Heart right ventricle (tissue), 16 donors: ENCODE data around the gene ERBB4. TPM values are rescaled to one million over a fixed set of nuclear protein-coding genes. Genes with fewer than 3 reads are reported as not detected.
"Not testable (repeated sequence)": the region's sequence is repeated elsewhere in the genome, so short reads cannot be mapped to it uniquely, and the experiment has no call there.

Experiments
- ATAC-seq, 8 donors: fragments of 200-7000 bp; cut with Tn5 transposase; one replicate each; pipeline ENCODE4 v1.9.1; 2020; ENCODE audit warnings: mild to moderate bottlenecking in 8 of 8, moderate library complexity in 8 of 8, moderate number of reproducible peaks in 1 of 8
- DNase-seq, 2 donors: peaks; one replicate each; pipeline ENCODE4 v3.0.0-alpha.2; 2020
- H3K27ac ChIP-seq, 10 donors: fragments of 200-600 bp; sonication (generic) in 2 of 10; one replicate each; pipeline versions ENCODE4 v1.5.0 to v1.8.0; 2020 to 2022; ENCODE audit warnings: mild to moderate bottlenecking in 3 of 10
- H3K27me3 ChIP-seq, 7 donors: fragments of 200-600 bp; one replicate each; pipeline ENCODE4 v1.8.0; 2021 to 2022; ENCODE audit warnings: mild to moderate bottlenecking in 2 of 7
- H3K36me3 ChIP-seq, 9 donors: fragments of 200-600 bp; sonication (generic) in 1 of 9; one replicate each; pipeline versions ENCODE4 v1.5.0 to v1.8.0; 2020 to 2022; ENCODE audit warnings: mild to moderate bottlenecking in 2 of 9
- H3K4me1 ChIP-seq, 9 donors: fragments of 200-600 bp; sonication (generic) in 1 of 9; one replicate each; pipeline versions ENCODE4 v1.5.0 to v1.8.0; 2020 to 2022; ENCODE audit warnings: mild to moderate bottlenecking in 4 of 9
- H3K4me3 ChIP-seq, 10 donors: fragments of 200-600 bp; sonication (generic) in 2 of 10; one replicate each; pipeline versions ENCODE4 v1.5.0 to v1.8.0; 2020 to 2022; ENCODE audit warnings: mild to moderate bottlenecking in 7 of 10, moderate library complexity in 2 of 10
- H3K9me3 ChIP-seq, 11 donors: fragments of 200-600 bp in 10 of 11; sonication (generic) in 2 of 11; one replicate each; pipeline versions ENCODE4 v1.5.0 to v1.8.0; 2013 to 2022; ENCODE audit warnings: mild to moderate bottlenecking in 2 of 11, control low read depth in 1 of 11, moderate library complexity in 1 of 11
- CTCF ChIP-seq, 9 donors: fragments of 200-600 bp; sonication (generic) in 2 of 9; IDR thresholded peaks; one replicate each; pipeline versions ENCODE4 v1.5.0 to v1.8.0; 2021 to 2022; ENCODE audit warnings: antibody characterized with exemption in 9 of 9, mild to moderate bottlenecking in 5 of 9, moderate library complexity in 1 of 9
- WGBS, 2 donors: extraction: QIAGEN DNeasy Blood & Tissue Kit; methylation state at CpG; one replicate each; pipeline ENCODE4 v1.1.7; 2013; ENCODE audit warnings: inconsistent platforms in 1 of 2; 5-methylcytosine and 5-hydroxymethylcytosine counted together
- intact Hi-C, 10 donors: fragments of 100-400 bp; cut with DNase I; formaldehyde crosslinking; loops; one replicate each; pipeline versions ENCODE4 v1.11.1 to v1.14.2; 2022
- polyA plus RNA-seq, 2 donors: library from polyadenylated mRNA; stranded (reverse); fragments of 200-250 nt; gene quantifications; one replicate each; pipeline ENCODE4 v1.2.3, GENCODE V29; 2013
- total RNA-seq, 10 donors: library from RNA; stranded (reverse); fragmentation: NEBNext Ultra II Directional in 3 of 10; extraction: Animal tissue kit (Norgen Biotek cat#: 25700) in 3 of 10; gene quantifications; one replicate each; pipeline versions ENCODE4 v1.2.1 to v1.2.4, GENCODE V29; 2021 to 2023
- donor health status: Arrhythmogenic right ventricular cardiomyopathy.
- donor health status: ischemic (EF 13 %, LVEDD 7.1; RV severe dilation, severe dysfunction).
- donor health status: healthy with polysubstance abuse.
- donor health status: DM: no; HTN: yes; CAD: no.
- donor health status: DM: no; HTN: no; CAD: no.
- donor health status: ischemic (EF 25% LVEDD 6.9; RV normal size, moderate dysfunction).
- donor health status: ischemic (EF 25% LVEDD 5.7; RV mildly dilated, moderate dysfunction).
- donor health status: healthy.
- donor health status: DM: yes; HTN: yes; CAD: no.
- donor health status: Ischemic cardiomyopathy.
- donor health status: ischemic (EF 35%, LVEDD 5.7; RV mildly dilated, moderate dysfunction).
- donor health status: nonischemic (EF 11% LVEDD 7.7; RV severe dilation, severe dysfunction).
- donor health status: DM: yes; HTN: yes; CAD: no.
- donor health status: PGD.
- donor health status: ischemic (EF 29% LVEDD 5.4; RV normal size, mild dysfunction).
- donor health status: nonischemic (EF 23%, LVEDD 6.1; RV moderate dilation, normal function).

The ERBB4 gene
- total and polyA plus RNA-seq, 12 donors, result 1.2 to 24.6 (median 16.1) TPM

GRCh38 chr2:212480447-212480846 is 58.2 kb downstream of the ERBB4 start:
- Histone ChIP-seq H3K27me3 (no peaks in the 10 kb centered on the region), H3K36me3 (no peaks in the 10 kb centered on the region), H3K4me3 (no peak overlapping the region), H3K27ac (no peak overlapping the region), H3K4me1 (no peaks in the 10 kb centered on the region), H3K9me3 (no peaks in the 10 kb centered on the region)
- TF ChIP-seq CTCF (IDR thresholded peaks at IDR 0.05), result no peak
- WGBS, 2 donors, result 58 to 77% methylated on average over 1 of the region's 1 CpG
- intact Hi-C loops, result no loop called here
- no peak for DNase-seq
- ATAC-seq, result no peak

- DNase-seq, result no peak
- intact Hi-C loops, result no loop called here
- TF ChIP-seq CTCF (IDR thresholded peaks at IDR 0.05), result no peak
- ATAC-seq, result no peak
- WGBS, 2 donors, result 70 to 71% methylated on average over 2 of the region's 2 CpGs
- H3K9me3 ChIP-seq, result no peaks in the 10 kb centered on the region
- H3K36me3 ChIP-seq, result no peaks in the 10 kb centered on the region
- H3K4me3 ChIP-seq, result no peak overlapping the region
- no peaks in the 10 kb centered on the region for H3K27me3 ChIP-seq
- H3K4me1 ChIP-seq, result no peaks in the 10 kb centered on the region
- H3K27ac ChIP-seq, result no peak overlapping the region
These were observed 61.0 kb downstream of the ERBB4 start for GRCh38 chr2:212477571-212477970.

- Histone ChIP-seq H3K36me3 (no peaks in the 10 kb centered on the region), H3K27me3 (no peaks in the 10 kb centered on the region), H3K27ac (no peak overlapping the region), H3K4me1 (no peaks in the 10 kb centered on the region), H3K4me3 (no peak overlapping the region), H3K9me3 (no peaks in the 10 kb centered on the region)
- 65 to 70% methylated on average over 1 of the region's 1 CpG for WGBS, 2 donors
- ATAC-seq, result no peak
- intact Hi-C loops, result no loop called here
- no peak for TF ChIP-seq CTCF (IDR thresholded peaks at IDR 0.05)
- DNase-seq, result no peak
These were observed 65.4 kb downstream of the ERBB4 start for GRCh38 chr2:212473211-212473610.

GRCh38 chr2:212467551-212467950 is 71.1 kb downstream of the ERBB4 start:
- H3K27me3 ChIP-seq, intact Hi-C loops: not testable (repeated sequence)
- WGBS, 2 donors, result 67 to 73% methylated on average over 2 of the region's 2 CpGs

GRCh38 chr2:212465456-212465855 is 73.1 kb downstream of the ERBB4 start:
- no peak overlapping the region for H3K27ac ChIP-seq
- DNase-seq, result no peak
- H3K4me1 ChIP-seq, result no peaks in the 10 kb centered on the region
- WGBS, 2 donors, result 81 to 87% methylated on average over 1 of the region's 1 CpG
- no peaks in the 10 kb centered on the region for H3K36me3 ChIP-seq
- no peak for ATAC-seq
- peaks cover 0 to 13% (median 0%) of the 10 kb centered on the region in 11 donors for H3K9me3 ChIP-seq
- intact Hi-C loops, result no loop called here
- no peaks in the 10 kb centered on the region for H3K27me3 ChIP-seq
- TF ChIP-seq CTCF (IDR thresholded peaks at IDR 0.05), result no peak
- H3K4me3 ChIP-seq, result no peak overlapping the region

More at GRCh38 chr2:212467551-212467950, 71.1 kb downstream of the ERBB4 start:
- not testable (repeated sequence) for H3K36me3 ChIP-seq, ATAC-seq, DNase-seq, H3K4me1 ChIP-seq, H3K27ac ChIP-seq, H3K4me3 ChIP-seq, H3K9me3 ChIP-seq

GRCh38 chr2:212461708-212462107 is 76.9 kb downstream of the ERBB4 start:
- H3K4me1 ChIP-seq, ATAC-seq, H3K4me3 ChIP-seq, H3K27me3 ChIP-seq, intact Hi-C loops, H3K27ac ChIP-seq, H3K36me3 ChIP-seq, DNase-seq: not testable (repeated sequence)
- 76 to 81% methylated on average over 4 of the region's 4 CpGs for WGBS, 2 donors
- H3K9me3 ChIP-seq, result peaks cover 0 to 21% (median 0%) of the 10 kb centered on the region in 11 donors
